D341Med (cell line): ENCODE measurements around the gene HOXC13.

Experiments used
- DNase-seq: peaks from one replicate; pipeline ENCODE4 v3.0.0; 2012; ENCODE audit warnings: low spot score

Gene HOXC13

DNA sequence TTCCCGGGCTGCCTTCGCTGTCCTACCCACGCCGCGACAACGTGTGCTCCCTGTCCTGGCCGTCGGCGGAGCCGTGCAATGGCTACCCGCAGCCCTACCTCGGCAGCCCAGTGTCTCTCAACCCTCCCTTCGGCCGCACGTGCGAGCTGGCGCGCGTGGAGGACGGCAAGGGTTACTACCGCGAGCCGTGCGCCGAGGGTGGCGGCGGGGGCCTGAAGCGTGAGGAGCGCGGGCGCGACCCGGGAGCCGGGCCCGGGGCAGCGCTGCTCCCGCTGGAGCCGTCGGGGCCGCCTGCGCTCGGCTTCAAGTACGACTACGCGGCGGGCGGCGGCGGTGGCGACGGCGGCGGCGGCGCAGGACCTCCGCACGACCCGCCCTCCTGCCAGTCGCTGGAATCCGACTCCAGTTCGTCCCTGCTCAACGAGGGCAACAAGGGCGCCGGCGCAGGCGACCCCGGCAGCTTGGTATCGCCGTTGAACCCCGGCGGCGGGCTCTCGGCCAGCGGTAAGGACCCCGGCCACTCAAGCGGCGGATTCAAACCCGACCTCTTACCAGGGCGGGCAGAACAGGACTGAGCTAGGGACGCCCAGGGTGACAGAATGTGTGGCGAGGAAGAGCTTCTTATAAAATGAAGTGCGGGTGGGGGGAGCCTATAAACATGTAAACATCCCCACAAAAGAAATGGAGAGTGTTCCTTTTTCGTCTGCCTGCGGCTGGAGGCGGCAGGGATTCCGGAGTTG is 16.6 kb downstream of the HOXC13 start:
- peak; percentile 60 for DNase-seq

DNA sequence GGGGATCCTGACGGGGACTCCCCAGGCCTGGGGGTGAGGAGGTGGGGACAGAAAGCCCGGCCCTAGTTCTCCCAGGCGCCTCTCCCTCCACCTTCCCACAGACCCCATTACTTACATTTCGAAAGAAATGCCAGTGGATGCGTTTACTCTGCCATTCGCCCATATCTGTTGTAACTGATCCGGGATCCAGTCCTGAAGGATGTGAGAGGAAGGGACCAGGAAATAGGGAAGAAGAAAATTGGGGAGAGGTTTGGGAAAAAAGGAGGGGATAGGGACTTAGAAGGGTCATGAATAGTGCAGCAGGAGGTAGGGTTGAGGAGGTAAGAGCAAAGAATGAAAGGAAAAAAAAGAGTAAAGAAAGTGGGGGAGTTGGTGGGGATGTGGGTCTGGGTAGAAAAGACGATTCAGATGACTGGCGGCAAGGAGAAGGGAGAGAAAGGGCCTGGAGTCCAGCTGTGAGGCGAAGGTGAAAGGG is 17.2 kb downstream of the HOXC13 start:
- no peak for DNase-seq

DNA sequence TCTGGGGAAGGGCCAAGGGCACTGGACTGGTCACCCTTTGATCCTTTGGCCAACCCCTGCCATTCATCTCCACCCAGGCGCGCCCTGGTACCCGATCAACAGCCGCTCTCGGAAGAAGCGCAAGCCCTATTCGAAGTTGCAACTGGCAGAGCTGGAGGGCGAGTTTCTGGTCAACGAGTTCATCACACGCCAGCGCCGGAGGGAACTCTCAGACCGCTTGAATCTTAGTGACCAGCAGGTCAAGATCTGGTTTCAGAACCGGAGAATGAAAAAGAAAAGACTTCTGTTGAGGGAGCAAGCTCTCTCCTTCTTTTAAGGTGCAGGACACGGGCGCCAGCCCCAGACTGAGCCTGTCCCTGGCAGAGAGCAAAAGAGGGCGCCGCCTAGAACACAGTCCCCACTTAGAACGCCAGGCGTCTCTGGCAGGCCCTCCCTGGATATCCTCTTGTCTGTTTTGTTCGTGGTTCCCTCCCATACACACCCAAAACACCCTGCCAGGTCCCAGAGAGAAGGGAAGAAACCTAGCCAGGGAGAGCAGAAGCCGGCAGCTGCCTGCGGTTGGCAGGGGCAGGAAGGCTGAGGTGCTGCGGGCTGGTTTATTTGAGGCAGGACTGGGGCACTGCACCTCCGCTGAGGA is 17.7 kb downstream of the HOXC13 start:
- no peak for DNase-seq

DNA sequence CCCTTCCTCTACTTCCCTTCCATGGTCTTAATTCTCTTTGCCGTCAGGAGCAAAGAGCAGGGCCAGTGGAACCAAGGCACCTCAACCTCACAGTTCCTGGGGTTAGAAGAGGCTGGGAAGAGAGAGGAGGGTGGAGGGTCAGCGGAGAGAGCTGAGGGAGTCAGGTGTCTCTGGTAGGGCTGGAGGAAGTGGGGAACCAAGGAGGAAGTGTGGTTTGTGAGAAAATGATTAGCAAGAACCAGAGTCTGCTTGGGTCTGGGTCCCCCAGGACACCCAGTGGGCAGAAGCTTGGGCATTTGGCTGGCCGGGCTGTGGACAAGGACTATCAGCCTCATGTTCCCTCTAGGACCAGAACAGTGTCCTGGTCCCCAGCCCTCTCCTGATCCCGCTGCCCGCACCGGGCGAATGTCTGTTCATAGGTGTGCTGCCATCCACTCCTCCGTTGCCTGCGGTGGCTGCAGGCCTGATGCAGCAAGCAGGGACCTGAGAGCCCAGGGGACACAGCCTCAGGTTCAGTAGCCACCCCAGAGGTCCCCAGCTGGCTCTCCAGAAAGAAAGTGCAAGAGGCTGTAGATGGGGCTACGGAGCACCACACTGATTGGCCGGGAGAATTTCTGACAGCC is 18.4 kb downstream of the HOXC13 start:
- DNase-seq: no peak

DNA sequence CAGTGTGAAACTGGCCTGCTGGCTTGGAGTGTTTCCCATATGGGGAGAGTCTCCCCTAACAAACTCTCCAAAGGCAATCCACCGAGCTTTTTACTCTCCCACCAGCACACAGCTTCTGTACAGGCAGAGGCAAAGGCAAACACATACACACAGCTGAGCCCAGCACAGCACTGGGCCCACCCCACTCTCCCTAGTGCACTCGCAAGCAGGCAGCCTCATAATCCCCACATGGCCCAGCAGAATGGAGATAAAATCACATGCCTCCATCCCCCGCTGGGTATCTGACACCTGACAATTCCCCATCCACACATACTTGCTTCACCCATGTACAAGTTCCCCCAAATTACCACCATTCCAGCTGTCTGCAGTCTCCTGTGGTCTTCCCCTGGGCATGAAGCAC is 19.5 kb downstream of the HOXC13 start:
- no peak for DNase-seq

DNA sequence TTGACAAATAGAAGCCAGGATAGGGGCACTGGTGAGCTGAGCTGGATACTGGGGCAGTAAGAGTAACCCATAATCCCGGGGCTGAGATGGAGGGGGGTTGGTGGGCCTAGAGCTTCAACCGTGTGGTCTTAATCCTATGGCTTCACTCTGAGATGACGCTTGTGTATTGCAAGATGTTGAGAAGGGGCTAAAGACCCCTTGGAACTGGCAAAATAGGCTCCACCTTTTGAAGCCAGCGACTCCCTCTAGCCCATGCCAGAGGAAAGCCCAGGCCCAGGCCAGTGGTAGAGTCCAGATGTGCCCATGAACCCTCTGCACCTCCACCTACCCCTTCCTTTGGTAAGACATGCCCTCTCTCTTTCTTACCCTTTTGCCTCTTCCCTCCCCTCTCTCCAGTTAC is 20.7 kb downstream of the HOXC13 start:
- DNase-seq: no peak

DNA sequence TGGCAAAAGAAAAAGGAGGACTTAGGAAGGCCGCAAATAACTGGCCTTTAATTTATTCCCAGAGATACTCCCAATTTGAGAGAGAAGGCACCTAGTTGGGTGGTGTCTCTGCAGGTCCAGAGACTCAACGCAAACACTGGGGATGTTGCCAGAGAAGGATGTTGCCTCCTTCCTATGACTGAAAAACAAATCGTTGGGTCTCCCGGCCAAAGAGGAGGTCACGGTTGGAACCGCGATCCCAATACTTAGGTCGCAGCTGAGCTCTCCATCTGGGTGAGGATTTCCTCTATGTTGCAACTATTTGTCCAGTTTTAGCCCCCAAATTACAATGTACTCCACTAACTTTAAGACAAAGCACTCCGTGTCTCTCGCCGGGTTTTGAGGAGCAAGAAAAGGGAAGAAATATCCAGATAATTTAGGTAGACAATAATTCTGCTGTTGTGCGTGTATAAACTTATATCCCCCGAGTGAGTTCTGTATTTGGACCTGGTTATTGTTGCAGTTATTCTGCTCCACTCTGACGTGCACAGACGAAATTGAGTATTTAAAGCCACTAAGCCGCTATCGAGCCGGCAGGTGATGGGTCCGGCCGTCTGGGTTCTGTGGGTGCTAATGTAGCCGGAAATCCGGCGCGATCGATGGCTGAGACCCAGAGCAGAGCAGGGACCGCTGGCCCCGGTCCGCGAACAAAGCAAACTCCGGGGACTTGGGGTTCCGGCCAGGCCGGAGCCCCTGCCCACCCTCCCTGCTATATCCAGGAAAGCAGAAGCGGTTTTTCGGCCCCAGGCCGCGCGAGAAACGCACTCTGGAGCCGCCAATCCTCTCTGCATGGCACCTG is 21.8 kb downstream of the HOXC13 start:
- DNase-seq: no peak

DNA sequence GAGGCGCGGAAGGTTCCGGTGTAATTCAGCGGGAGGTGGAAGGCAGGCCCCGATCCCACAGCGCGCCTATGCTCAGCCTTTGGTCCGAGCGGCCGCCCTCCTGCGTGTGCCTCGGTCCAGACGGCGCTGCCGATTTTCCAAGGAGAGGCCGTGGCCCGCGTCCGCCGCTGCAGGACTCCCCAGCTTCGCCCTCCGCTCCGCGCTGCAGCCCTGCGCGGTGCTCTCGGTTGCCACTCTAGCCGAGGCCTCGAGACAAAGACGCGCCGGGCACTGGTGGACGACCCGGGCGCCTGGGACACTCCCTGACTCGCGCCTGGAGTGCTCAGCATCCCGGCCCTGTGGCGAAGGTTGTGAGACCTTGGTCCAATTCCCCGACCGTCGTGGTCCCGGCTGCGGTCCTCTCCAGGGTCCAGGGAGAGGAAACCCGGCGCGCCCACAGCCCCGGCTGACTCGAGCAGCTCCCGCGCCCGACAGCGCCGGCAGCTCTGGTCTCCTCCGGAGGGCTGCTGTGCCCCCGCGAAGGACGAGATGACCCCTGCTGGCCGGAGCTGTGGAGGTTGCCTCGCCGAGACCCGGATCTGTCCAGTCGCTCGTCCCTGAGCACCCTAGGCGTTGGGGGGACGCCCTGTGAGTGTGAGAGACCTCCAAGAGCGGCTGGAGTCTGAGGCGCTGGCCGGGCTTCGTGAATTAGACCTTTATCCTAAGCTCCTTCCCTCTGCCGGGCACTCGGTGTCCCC is 22.6 kb downstream of the HOXC13 start:
- no peak for DNase-seq

DNA sequence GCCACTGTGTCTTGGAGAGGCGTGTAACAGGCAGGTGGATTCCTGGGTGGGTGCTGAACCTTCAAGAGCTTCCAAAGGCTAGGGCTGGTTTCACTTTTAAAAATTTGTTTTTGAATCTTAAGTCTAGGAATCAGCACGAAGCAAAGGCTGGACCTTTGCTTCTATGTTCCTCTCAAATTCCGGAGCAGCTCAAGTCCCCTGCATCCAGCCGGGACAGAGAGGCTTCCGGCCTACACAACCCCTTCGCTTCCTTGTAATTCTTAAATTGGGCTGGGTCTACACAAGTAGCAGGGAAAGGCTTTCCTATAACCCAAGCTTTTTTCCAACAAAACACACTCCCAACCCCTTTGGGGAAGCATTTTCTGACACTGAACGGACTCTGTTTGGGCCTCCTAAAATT is 24.4 kb downstream of the HOXC13 start:
- no peak for DNase-seq

DNA sequence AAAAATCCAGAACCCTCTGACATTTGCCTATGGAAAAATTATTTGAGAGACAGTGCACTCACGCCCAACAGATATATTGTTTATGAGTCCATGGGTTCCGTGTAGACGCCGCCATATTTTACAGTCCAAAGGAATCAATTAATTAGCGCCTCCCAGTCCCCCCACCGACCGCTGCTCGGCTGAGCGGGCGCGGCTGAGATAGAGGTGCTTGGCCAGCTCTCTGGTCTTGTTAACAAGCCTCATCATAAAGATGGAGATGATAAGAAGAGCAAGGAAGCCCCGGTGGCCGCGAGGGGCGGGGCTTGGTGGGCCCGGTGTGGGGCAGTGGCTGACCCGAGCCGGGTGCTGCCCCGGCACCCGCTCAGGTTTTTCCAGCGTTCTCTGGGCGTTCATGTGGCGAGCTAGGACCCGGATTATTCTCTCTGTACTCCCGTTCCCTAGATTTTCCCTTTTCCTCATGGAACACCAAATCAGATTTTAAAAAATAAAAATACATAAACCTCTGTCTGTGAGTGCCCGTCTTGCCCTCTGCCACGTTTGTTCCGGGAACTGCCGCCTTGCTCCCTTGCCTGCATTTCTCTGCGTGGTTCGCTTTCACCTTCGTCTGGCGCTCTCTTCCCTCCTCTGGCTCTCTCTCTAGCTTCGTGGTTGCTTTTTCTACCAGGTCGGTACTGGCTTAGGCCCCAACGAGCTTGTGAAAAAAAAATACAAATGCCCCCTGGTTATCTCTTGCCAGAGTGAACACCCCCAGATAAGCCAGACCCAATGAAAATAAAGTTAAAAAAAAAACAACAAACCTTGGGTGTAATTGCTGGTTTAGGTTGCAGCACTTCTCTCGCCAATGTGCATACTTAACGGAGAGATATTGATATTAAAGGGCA is 25.0 kb downstream of the HOXC13 start:
- DNase-seq: no peak

DNA sequence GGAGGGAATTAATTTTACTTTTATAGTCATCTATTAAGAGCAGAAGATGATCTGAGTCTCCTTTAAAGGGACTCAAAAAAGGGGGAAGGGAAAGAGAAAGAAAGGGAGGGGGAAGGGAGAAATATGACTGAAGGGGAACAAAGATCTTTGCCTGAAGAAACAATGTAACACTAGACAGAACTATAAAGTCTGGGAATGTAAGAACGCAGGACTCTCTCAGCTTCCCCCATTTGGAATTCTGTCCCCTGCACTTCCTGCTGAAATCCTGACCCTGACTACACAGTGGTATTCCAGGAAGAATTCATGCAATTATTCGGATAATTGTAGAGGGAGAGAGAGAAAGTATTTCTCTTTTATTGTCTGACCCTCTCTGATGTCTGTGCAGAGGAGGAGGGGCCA is 25.7 kb downstream of the HOXC13 start:
- no peak for DNase-seq

DNA sequence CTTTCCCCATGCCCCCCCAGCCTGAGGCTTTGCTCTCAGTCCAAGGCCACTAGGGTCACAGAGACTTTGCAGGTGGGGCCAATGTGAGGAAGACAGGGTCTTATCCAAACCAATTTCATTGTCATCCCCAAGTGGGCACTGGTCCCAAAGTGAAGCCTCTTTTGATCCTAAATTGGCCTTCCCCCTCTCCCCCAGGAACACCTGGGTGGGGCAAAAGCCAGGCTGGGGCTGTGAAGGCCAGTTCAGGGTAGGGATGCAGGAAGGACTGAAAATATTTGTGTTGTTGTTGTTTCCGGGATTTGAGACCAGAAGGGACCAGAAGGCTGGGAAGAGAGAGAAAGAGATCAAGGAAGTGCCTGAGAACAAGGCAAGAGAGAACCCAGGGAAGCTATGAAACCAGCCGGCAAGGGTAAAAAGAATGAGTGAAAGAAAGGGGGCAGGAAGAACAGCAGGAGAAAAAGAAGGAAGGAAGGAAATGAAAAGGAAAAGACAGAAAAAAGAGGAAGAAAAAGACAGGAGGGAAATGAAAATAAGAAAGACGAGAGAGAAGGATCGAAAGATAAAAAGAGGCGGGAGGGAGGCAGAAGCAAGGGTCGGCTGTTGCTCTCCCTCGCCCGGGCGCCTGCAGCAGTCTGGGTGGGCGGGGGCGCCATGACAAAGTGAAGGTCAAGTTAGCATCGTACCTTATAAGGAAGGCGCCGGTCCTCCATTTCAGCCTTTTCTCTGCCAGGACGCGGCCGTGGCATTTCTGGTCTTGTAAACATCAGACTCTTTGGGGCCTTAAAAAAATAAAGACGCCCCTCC is 26.9 kb downstream of the HOXC13 start:
- DNase-seq: no peak

DNA sequence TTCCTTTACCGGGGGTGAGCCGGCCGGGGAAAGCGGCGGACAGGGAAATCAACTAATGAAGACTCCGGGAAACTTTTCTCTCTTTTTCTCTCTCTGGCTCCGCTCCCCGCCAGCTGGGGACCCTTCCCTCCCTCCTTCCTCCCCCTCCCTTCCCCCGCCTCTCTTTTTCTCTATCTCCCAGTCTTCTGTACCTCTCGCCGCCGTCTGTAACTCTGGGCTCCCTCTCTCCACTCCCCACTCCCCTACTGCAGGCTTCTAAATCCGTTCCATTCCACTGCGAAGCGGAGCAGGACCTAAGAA is 27.4 kb downstream of the HOXC13 start:
- no peak for DNase-seq

DNA sequence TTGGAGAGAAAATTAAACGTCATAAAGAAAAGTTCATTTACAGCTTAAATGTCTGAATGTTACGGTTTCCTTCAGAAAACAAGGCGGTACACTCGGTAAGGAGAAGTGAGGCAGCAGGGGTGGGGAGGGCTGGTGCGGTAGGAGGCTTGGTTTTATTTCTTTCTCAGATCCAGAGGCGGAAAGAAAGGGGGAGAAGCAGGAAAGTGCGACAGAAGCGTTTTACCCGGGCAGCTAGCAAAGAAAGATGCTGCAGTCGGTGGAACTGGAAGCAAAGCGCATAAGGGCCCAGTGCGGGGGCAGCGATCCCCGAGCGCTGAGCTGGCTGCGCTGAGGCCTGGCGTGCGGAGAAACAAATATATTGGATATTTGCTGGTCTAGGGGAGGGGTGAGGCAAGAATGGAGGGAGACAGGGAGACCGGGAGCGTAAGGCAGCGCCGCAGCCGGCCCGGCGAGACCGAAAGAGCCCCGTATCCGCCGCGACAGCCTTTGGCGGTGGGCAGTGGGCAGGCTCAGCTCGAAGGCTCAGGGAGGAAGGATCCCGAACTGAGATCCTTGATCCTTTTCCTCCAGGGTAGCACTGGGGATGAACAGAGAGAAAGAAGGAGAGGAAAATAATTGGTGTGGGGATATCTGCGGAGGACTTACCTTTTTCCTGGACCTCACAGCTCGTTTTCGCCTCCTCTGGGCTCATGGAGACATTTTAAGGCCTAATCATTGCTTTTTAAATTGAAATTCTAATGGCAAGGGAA is 27.9 kb downstream of the HOXC13 start:
- DNase-seq: no peak

DNA sequence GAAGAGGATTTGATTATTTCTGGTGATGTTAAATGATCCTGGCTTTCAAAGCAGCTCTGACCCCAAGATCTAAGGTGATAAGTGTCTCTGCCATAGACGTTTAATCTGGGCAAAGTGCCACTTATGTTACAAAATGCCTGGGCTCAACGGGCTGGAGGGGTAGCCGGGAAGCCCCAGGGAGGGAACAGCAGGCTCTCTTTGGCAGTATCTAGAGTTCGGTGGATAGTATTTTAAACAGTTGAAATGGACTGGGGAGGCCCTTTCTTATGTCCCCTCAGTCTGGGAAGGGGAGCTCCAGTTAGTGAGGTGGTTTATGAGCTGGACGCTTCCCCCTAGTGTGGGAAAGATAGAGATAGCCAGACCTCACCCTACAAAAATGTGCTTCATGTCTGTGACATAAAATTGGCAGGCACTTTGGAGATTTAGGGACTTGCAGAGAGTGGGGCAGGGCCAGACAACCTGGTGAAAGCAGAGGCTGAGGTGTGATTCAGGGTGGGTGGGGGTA is 28.8 kb downstream of the HOXC13 start:
- DNase-seq: no peak

DNA sequence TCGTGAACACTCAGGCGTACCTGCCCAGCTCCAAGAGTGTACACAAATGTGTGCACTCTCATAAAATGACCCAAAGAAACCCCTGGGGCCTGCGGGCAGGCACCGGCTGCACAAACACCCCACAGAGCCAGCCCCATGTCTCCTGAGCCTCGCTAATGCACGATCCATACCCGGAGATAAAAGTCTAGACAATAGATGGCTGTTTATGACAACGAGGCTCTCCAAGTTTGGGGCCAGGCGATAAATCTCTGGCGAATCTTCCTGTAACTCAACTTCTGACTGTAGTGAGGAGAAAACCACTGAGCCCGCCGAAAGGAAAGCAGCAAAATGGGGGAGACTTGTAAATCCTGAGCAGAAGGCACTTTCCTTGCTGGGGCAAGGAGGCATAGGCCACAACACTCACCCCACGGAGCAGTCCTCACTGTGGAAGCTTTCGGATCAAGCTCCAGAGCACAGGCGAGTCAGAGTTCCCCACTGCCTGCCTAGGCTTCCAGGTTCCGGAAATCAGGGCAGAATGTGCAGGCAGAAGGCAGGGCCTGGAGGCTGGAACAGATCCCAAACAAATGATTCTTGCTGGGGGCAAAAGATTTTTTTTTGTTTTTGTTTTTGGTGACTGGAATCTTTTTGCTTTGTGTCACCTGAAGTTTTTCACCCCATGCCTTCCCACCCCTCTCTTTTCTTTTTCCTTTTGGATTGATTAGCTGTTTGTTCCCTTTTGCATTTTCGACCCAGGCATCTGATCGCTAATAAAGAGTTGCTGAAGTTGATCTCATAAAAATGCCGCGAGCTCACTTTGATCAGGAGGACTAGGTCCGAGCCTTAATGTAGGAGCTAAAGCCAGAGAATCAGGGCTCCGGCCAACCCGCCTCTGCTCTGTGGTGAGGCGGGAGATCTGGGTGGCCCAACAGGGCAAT is 29.8 kb downstream of the HOXC13 start:
- DNase-seq: no peak

DNA sequence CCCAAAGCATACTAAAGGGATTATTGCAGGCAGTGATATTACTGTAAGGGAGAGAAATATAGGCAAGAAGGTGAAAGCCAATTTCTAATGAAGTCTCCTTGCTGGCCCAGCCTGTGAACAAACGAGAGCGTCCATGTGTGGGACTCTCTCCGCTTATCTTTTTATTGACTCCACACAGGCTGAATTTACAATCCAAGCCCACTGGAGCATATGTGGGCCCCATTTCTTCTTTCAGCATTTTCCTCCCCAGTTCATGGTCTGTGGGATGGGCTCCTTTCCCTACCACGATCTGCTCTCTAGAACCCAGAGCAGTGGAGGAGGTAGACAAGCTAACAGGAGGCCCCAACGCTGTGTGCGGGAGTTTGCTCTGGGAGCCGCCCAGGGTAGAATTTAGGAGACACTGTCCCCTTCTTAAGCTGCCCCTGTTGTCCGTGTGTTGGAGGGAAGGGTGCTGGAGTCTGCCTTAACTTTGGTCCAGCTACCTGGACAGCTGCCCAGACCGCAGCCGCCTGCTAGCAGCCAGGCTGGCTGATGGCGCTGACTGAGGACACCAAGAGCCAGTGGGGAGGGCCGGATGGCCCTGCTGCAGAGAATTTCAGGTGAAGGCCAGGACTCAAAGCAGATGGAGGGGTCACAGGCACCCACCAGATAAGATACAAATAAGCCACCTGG is 31.1 kb downstream of the HOXC13 start:
- no peak for DNase-seq

DNA sequence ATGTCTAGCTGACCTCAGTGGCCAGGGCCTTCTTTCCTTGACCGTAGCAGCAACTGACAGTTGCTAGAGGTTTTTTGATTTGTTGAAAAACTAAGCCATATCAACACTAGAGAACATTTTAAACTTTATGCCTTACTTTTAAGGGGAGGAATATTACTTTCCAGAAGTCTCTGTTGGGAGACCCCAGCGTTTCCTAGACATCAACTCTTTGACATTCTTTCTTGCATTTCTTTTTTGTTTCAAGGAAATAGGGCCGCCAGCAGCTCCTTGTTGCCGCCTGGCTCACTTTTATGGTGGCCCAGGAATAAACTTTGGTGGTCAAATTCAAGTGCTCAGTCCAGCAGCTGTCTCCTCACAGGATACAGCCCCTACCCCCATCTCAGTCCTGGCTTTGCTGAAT is 31.8 kb downstream of the HOXC13 start:
- no peak for DNase-seq
